ENCODE data around the gene PRTFDC1. TPM values are rescaled to one million over a fixed set of nuclear protein-coding genes. Genes with fewer than 3 reads are reported as not detected.

PRTFDC1 gene
- total and polyA plus RNA-seq, 2 of the 8 experiments (the other 6 are each of a cell fraction or from before 2014, with no cell fraction given), result 5.9 to 6.6 TPM

- H2BK120ac ChIP-seq (replicated peaks; ENCODE audit: low read depth, low read length), result no peak overlapping the region
- no peaks in the 10 kb centered on the region for H4K20me1 ChIP-seq (replicated peaks in 1 of 2; ENCODE audit: control insufficient read depth in 1 of 2, insufficient read depth in 2 of 2, low read length in 2 of 2)
- H3K27me3 ChIP-seq (replicated peaks in 1 of 4; ENCODE audit: control insufficient read depth in 3 of 4, extremely low read depth in 1 of 4, insufficient read depth in 3 of 4, low read length in 3 of 4), result no peaks in the 10 kb centered on the region
- H2BK12ac ChIP-seq (ENCODE audit: low read depth, low read length), result no peak overlapping the region
- H3K27ac ChIP-seq (ENCODE audit: low read depth, low read length), result no peak overlapping the region
- H3K14ac ChIP-seq (ENCODE audit: insufficient read length), result no peak overlapping the region
- POLR2A ChIA-PET (ENCODE audit: partially characterized antibody), result no interaction called here
- WGBS, 2 experiments (ENCODE audit: extremely low coverage in 1 of 2, insufficient coverage in 1 of 2, insufficient read length in 1 of 2, insufficient replicate concordance in 2 of 2, low coverage in 1 of 2, low lambda C conversion rate in 2 of 2, missing lambda C conversion rate in 1 of 2), result 75% methylated on average over 11 of the region's 11 CpGs; no CpG with 5 or more reads in 1 of the 2 experiments
- no peak overlapping the region for H2BK20ac ChIP-seq (ENCODE audit: low read length)
- no peak overlapping the region for H3K4me3 ChIP-seq (ENCODE audit: extremely low read depth in 1 of 4, insufficient read depth in 2 of 4, low read depth in 3 of 4, low read length in 4 of 4)
- H3K4ac ChIP-seq (replicated peaks; ENCODE audit: insufficient read length, low read depth, low read length), result no peak overlapping the region
- H3K9me3 ChIP-seq (ENCODE audit: insufficient read depth in 2 of 2, low read depth in 1 of 2, low read length in 1 of 2), result no peaks in the 10 kb centered on the region
- no peak overlapping the region for H3K56ac ChIP-seq (replicated peaks; ENCODE audit: insufficient read length, low read depth, low read length)
- H4K5ac ChIP-seq (ENCODE audit: insufficient read length, low read depth, low read length), result no peak overlapping the region
- H4K91ac ChIP-seq (replicated peaks; ENCODE audit: insufficient read length, low read length), result no peak overlapping the region
- peak overlapping the region in 1 of 2 experiments; percentile 2; a peak in 2 of 4 replicates for H3K4me2 ChIP-seq (ENCODE audit: insufficient read depth in 1 of 2, low read depth in 2 of 2, low read length in 2 of 2)
- no peak overlapping the region for H4K8ac ChIP-seq (ENCODE audit: extremely low read depth, insufficient read depth, low read length)
- no peaks in the 10 kb centered on the region for H3K36me3 ChIP-seq (ENCODE audit: control insufficient read depth in 2 of 4, insufficient read depth in 4 of 4, low read length in 3 of 4)
- peaks cover 0 to 5% (median 3%) of the 10 kb centered on the region in 4 experiments; a peak in 2 of 7 replicates for H3K4me1 ChIP-seq (replicated peaks in 1 of 4; ENCODE audit: control insufficient read depth in 3 of 4, insufficient read depth in 4 of 4, low read length in 3 of 4)
- H2AFZ ChIP-seq (ENCODE audit: low read length), result no peak overlapping the region
- no peak overlapping the region for H2AK5ac ChIP-seq (ENCODE audit: low read depth, low read length)
- no peak overlapping the region for H3K18ac ChIP-seq (ENCODE audit: extremely low read depth, low read length)
- H3K9ac ChIP-seq (replicated peaks in 1 of 4; ENCODE audit: extremely low read depth in 1 of 4, low read depth in 3 of 4, low read length in 3 of 4), result no peak overlapping the region
- DNase-seq (ENCODE audit: low read depth in 1 of 2, low spot score in 2 of 2), result no peak
- no peak overlapping the region for H2BK5ac ChIP-seq (ENCODE audit: low read depth, low read length)
- no peak overlapping the region for H2BK15ac ChIP-seq (ENCODE audit: low read length)
- H3K79me1 ChIP-seq (ENCODE audit: low read depth, low read length), result no peaks in the 10 kb centered on the region
- H3K23ac ChIP-seq (ENCODE audit: insufficient read length), result no peak overlapping the region
- TF ChIP-seq GTF2F1 (IDR thresholded peaks at IDR 0.05; ENCODE audit: borderline replicate concordance, low read depth, low read length), result no peak
- 0 out of 2 replicates have a peak, but pooled peaks have one; percentile 15 for TF ChIP-seq USF2 (IDR thresholded peaks at IDR 0.05; ENCODE audit: low read length)
- TF ChIP-seq ATF3 (IDR thresholded peaks at IDR 0.05; ENCODE audit: insufficient read depth, low read depth, low read length), result no peak
- H3K23me2 ChIP-seq (ENCODE audit: low read depth, low read length), result peaks cover 1% of the 10 kb centered on the region; the same call in 1 of the 2 replicates
- no peaks in the 10 kb centered on the region for H3K79me2 ChIP-seq (ENCODE audit: control insufficient read depth in 1 of 2, insufficient read depth in 2 of 2, low read length in 2 of 2)
- CTCF ChIA-PET (ENCODE audit: partially characterized antibody), result no interaction called here
- FAIRE-seq, result no peak
Measured at GRCh38 chr10:24851629-24852028, 100.8 kb downstream of the PRTFDC1 start.

Data from H1 (cell line).